HG02981 (cell line): ENCODE data around the gene EPHB4.
"Not testable (repeated sequence)": the region's sequence is repeated elsewhere in the genome, so short reads cannot be mapped to it uniquely, and the experiment has no call there.

Source experiments
- ATAC-seq: cut with Tn5 transposase; IDR thresholded peaks from one replicate; pipeline ENCODE4 v1.9.1; 2021; ENCODE audit warnings: mild to moderate bottlenecking, moderate library complexity; ENCODE audit not compliant: unreplicated experiment

The EPHB4 gene

DNA sequence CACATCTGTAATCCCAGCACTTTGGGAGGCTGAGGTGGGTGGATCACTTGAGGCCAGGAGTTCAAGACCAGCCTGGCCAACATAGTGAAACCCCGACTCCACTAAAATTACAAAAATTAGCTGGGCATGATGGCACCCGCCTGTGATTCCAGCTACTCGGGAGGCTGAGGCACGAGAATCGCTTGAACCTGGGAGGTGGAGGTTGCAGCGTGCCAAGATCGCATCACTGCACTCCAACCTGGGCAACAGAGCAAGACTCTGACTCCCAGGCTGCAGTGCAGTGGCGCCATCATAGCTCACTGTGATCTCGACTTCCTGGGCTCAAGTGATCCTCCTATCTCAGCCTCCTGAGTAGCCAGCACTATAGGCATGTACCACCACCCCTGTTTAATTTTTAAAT is 27.6 kb upstream of the EPHB4 start:
- ATAC-seq: not testable (repeated sequence)

DNA sequence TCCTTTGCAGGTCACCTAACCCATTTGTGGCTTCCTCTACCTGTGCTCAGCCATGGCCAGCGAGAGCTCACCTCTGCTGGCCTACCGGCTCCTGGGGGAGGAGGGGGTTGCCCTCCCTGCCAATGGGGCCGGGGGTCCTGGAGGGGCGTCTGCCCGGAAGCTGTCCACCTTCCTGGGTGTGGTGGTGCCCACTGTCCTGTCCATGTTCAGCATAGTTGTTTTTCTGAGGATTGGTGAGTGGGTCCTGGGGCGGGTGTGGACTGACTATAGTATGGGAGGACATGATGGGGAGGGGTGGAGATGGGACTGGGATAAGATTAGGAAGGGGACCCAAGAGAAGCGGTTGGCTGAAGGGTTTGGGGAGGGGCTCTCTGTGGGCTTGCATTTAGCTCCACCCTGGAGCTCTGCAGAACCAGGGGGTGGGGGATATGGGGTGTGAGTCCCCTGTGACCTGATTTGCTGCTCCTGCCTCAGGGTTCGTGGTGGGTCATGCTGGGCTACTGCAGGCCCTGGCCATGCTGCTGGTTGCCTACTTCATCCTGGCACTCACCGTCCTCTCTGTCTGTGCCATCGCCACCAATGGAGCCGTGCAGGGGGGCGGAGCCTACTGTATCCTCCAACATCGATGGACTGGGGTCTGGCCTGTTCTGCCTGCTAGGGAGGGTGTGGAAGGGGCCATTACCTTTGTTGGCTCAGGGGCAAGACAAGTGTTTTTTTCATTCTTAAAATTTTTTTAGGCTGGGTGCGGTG is 27.0 kb upstream of the EPHB4 start:
- ATAC-seq: no peak

DNA sequence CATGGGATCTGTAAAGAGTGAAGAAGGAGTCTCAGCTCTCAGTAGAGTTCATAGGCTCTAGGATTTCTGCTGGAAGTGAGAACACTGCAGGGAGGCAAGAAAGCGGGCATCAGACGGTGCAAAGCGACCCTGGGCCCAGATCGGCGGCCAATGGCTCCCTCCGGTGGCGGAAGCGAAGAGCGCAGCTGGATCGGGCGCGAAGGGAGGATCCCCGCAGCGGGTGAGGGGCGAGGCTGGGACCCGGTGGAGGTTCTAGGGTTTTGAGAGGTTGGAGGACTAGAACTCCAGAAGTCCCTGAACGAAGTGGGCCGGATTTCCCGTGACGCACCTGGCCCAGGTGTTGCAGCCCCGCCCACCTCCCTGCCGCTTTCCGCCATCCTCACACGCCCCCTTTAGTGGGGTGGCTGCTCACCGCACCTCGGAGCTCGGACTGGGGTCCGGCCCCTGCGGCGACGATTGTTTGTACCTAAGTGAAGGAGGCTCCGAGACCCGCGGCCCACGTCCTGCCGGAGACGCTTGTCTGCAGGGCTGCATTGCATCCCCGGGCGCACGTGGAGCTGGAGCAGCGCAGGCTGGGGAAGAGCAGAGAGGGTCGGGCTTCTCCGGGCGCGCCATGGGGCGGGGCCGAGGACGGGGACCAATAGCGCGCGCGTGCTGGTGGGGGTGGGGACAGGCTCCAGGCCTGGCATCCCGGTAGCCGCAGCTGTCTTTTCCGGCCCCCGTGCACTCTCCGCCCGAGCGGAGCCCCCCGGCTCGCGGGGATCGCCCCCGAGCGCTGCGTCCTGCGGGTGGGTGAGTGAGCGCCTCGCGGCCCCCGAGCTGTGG is 24.9 kb upstream of the EPHB4 start, which contains the start of gene SLC12A9:
Gene SLC12A9, plus strand, starts transcription at position 666 of the 825 bp plus-strand sequence. CDS start 1,485 bp downstream, outside the sequence.
- ATAC-seq: peak; percentile 89

DNA sequence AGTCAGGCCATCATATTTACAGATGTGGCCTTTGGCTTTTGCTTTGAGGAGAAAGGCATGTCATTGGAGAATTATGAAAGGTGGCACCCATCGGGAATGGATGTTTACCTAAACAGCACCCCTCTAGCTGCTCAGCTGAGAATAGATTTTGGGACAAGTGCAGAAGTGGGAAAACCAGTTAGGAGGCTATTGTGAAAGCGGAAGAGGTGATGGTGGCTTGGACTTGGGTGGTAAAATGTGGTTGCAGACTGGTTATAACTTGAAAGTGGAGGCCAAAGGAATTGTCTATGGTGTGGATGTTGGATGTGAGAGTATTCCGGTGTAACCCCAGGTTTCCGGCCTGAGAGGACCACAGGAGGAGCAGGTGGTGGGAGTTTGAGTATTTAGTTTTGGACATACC is 20.0 kb upstream of the EPHB4 start:
- no peak for ATAC-seq

DNA sequence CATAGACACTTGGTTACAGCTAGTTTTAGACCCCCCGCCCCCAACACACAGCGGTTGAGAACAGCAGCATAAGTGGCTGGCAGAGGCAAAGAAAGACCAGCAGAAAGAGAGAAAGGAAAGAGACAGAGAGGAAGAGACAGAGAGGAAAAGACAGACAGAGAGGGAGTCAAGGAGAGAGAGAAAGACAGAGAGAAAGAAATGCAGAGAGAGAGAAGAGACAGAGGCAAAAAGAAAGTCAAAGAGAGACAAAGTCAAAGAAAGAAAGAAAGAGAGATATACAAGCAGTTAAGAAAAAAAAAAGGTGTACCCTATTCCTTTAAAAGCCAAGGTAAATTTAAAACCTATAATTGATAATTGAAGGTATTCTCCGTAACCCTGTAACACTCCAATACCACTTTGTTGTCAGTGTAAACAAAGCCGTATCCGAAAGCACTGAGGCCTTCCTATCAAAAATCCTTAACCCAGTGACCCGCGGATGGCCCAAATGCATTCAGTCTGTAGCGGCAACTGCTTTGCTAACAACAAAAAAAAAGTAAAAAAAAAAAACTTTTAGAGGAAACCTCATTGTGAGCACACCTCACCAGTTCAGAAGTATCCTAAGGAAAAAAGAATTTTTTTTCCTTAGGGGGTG is 13.3 kb upstream of the EPHB4 start:
- ATAC-seq: no peak

DNA sequence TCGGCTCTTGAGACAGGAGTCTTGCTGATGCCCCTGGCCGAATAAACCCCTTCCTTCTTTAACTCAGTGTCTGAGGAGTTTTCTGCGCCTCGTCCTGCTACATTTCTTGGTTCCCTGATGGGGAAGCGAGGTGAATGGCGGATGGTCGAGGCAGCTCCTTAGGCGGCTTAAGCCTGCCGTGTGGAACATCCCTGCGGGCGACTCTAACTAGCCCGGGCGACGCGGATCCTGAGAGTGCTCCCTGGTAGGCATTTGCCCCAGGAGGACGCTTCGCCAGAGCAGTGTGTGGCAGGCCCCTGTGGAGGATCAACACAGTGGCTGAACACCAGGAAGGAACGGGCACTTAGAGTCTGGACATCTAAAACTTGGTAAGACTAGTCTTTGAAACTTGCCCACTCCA is 12.0 kb upstream of the EPHB4 start:
- no peak for ATAC-seq

DNA sequence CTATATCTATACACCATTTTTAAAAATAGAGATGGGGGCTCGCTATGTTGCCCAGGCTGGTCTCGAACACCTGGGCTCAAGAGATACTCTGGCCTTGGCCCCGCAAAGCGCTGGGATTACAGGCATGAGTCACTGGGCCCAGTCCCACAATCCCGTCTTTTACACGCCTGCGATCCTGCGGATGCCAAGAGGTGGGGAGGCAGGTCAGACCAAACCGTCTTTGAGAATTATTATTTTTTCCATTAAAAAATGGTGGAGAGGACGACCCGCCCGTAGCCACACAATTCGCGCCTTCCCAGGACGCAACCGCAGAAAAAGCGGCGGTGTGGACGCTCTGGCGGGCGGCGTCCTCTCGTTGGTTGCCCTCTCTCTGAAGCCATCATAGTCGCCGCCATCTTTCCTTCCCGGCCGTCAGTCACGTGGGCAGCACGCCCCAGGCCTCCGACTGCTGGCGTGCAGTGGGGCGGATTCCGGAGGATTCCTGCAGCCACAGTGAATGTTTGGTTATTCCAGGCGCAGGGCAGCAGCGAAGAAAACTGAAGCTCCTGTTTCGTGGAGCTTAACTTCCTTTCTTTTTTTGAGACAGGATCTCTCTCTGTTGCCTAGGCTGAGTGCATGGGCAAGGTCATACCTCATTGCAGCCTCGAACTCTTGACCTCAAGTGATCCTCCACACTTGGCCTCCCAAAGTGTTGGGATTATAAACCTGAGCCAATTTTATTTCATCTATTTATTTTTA is 9.9 kb upstream of the EPHB4 start:
- ATAC-seq: peak; percentile 70

DNA sequence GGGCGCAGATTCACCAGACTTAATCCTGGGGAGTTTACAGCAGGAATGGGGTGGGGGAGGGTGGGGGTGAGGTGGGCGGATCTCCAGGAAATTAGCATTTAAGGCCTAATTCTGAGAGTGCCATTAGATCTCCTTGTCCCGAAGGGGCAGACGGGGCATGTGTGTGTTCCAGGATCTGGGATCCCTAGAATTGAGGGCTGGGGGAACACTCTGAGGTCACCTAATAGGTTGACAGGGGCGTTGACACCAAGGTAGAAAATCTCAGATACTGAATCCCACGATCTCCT is 9.4 kb upstream of the EPHB4 start:
- no peak for ATAC-seq

DNA sequence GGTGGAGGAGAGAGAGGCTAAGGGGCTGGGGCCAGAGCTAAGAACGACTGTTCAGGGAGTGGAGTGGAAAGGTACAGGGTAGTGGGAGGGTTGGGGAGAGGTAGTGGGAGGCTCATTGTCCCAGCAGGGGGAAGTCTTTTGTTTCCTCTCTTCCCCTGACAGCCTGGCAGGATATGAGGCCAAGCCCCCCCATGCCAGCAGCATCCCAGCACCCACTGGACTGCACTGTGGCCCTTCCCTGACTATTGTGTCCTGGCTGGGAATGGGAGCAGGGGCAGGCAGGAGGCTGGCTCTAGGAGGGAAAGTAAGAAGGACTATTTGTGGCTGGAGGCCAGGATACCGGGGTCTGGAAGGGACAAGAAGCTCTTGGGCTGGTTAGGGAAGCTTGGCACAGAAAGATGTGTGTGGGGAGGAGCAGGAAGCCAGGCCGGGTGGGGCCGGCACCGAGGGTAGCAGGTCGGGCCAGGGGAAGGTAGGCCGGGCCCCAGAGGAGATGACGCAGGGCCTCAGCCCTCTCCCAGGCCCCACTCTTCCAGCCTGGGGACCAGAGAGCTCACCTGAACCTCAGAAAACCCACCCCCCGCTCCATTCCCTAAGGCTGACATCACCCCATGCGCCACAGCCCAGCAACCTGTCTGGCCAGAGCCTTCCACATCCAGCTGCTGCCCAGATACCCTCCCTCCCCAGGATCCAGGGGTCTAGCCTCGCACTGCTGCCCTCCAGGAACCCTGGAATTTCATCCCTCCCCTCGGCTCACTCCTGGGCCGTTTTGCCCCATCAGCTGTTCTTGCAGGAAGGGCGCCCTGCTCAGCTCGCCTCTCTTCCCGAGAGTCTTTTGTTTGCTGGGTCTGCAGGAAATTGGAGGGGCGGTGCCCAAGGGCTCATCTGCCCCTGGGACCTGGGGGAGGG is 8.8 kb upstream of the EPHB4 start:
- no peak for ATAC-seq

DNA sequence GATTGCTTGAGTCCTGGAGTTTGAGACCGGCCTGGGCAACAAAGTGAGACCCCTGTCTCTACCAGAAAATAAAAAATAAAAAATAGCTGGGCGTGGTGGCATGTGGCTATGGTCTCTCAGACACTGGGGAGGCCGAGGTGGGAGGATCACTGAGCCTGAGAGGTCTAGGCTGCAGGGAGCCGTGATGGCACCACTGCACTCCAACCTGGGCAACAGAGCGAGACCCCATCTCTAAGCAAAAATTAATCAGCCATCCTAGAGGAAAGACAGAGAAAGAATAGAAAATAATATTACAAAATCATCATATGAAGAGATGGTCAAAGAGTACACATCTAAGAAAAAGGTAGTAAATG is 4.9 kb upstream of the EPHB4 start:
- no peak for ATAC-seq

DNA sequence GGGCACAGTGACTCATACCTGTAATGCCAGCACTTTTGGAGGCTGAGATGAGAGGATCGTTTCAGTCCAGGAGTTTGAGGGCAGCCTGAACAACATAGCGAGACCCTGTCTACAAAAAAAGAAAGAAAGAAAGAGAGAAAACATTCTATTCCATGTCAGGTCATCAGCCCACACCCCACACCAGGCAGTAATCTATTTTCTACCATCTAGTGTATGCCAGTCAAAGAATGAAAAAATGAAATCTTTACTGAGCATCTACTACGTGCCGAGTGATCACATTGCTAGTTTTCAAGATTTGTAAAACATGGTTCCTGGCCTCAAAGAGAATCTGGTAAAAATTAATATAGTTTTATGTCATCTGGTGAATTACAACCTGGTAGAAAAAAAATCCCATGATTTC is 3.1 kb upstream of the EPHB4 start:
- no peak for ATAC-seq

DNA sequence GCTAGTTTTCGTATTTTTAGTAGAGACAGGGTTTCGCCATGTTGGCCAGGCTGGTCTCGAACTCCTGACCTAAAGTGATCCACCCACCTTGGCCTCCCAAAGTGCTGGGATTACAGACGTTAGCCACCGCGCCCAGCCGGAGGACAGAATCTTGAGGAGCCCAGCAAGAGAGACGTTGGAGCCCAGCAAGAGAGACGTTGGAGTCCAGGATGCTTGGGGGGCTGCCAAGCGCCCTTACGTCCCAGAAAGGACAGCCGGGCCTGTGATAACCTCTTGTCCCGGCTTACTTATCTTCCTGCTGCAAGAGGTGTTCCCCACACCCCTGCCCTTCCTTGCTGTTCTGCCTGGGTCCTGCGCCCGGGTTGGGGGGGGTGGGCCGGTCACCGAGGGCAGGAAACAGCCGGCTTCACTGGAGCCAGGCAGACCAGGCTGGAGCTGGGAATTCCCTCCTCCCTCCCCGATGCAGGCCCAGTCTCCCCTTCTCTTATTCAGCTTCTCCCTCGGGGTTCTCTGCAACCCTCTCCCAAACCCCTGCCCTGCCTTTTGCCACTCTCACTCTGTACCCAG is 1.9 kb upstream of the EPHB4 start:
- no peak for ATAC-seq

DNA sequence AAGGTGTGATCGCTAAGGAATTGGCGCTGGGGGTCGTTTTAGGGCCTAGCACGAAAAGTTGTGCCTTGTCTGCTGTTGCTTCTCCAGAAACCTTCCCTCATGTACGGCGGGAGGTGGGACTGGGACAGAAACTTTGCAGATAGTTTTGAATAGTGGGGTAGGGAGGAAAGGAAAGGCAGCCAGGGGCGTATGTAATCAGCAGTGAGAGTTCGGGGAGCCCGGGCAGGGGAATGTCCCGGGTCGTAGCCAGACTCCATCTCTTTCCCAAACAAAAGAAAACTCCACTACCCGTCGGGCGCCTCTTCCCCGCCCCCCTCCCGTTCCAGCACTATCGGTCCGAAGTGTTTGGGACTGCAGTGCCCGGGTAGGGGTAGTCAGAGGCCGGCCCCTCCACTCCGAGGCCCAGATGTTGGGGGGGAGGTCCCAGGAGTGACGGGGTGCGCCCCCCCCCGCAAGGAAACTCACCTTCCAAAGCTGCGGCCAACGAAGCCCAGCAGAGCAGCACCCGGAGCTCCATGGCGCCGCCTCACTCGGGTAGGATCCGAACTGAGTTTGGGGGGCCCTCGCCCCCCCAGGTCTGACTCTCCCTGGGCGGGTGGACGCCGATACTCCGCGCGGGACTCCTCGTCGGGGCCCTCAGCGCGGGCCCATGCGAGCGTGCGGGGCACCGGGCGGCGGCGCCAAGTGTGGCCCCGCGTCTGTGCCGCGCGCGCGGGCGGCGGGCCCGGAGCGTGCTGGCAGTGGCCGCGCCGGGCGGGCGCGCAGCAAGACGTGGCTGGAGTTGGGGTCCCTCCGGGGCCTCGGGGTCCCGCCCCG is 601 bp downstream of the EPHB4 start:
- ATAC-seq: no peak

DNA sequence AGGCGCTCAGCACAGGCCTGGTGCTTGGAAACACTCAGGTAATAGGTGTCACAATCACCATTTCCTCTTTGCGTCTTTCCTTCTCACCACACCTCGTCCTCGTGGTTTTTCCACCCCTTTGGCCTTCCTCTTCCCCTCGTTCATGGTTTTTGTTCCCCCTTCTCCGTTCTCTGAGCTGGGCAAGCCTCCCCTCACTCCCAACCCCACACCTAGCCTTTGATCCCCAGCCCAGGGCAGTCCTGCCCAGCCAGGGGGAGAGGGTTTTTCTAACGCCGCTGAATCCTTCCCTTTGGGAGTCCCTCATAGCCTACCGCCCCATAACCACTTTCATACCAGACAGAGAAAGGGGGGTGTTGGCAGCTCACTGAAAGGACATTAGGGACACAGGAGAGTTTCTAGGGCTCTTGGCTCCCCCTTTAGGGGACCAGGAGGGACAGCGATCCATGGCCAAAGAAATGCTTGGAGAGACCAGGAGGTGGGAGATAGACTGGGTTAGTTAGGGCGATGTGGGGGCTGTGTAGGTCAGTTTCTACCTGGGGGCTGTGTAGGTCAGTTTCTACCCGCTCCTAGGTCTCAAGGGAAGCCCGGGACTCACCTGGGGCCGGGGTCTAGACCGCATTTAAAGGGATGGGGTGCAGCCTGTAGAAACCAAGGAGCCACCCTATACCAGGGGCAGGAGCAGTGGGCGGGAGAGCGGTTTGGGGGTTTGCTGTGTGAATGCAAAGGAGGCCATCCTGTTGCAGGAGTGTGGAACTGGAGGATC is 1.4 kb downstream of the EPHB4 start:
- no peak for ATAC-seq

DNA sequence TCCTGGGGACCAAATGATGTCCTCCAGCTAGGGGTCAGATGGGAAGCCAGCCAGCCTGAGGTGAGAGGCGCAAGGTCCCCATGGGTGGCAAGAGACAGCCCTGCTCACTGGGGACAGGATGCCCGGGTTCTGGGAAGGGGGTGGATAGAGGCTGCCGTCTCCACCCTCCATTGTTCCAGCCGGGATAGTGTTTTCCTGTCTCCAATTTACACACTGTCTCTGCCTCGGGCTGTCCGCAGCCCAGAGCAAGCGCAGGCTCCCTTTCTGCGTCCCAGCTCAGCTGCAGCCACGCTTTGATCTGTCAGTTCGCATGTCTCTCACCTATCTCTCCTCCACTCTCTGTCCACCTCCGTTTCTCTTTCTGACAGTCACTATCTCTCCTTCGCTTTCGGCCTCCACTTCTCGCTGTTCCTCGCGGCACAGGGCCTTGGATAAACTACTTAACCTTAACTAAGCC is 2.1 kb downstream of the EPHB4 start:
- ATAC-seq: no peak

DNA sequence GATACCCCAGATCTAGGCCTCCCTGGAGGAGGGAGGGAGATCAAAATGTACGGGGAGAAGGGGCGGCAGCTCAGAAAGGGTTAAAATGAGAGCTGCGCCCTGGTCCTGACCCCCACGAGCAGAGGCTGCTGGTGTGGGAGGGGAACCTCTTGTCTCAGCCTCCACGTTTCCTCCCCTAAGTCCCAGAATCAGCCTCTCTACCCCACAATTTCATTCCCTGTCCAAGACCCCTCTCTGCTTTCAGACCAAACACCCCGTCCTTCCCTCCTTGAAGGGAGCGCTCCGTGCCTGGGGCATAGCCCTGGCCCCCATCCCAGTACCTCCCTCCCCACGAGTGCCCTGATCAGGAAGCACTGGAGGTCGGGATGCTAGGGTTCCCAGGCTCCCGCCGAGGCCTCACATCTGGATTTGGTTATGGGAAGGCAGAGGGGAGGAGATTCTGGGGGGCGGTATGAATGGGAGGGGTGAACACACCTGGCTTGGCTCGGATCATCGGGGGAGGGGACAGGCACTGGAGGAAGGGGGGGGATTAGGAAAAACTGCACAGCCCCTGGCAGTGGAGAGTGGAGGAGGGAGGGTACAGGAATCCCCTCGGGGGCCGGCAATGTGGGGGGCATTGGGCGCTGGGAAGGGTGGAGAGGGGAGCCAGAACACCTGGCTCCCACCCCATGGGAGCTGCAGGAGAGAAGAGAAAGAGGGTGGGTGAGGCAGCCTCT is 2.7 kb downstream of the EPHB4 start:
- ATAC-seq: no peak

DNA sequence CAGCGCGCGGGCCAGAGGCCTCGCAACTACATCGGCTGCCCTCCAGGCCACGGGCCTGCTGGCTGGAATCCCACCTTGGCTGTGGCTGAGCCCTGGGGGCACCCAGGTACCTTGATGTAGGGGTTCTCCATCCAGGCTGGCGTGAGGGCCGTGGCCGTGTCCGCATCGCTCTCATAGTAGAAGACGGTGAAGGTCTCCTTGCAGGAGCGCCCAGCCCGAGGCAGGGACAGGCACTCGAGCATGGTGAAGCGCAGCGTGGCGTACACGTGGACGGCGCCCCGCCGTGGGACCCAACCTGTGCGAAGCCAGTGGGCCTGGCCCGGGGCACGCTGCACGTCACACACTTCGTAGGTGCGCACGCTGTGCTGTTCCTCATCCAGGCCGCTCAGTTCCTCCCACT is 3.8 kb downstream of the EPHB4 start:
- ATAC-seq: no peak

DNA sequence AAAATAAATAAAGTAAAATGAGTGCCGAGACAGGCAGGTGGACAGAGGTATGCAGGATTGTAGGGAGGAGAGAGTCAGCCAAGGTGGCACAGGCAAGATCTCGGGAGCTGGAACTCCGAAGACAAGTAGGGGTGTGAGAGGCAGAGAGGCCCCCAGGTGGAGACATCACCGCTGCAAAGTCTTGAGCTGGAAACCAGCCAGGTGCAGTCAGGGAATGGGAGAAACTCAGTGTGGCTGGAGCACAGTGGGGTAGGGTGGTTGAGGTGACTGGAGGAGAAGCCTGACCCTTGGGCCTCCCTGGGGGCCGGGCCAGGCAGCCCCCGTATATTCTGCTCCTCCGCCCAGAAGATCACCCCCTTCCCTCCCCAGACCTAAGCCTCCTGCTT is 4.2 kb downstream of the EPHB4 start:
- ATAC-seq: no peak
